HG02973 (cell line): Measurements from ENCODE around the gene SON.
"Not testable (repeated sequence)": the region's sequence is repeated elsewhere in the genome, so short reads cannot be mapped to it uniquely, and the experiment has no call there.

ENCODE experiments used
- ATAC-seq: cut with Tn5 transposase; IDR thresholded peaks from one replicate; pipeline ENCODE4 v1.9.1; 2021; ENCODE audit warnings: moderate library complexity; ENCODE audit not compliant: unreplicated experiment

The SON gene

GRCh38 chr21:33542640-33543504, at the start of gene SON:
Gene SON, plus strand, starts transcription at chr21:33543038. Its CDS starts 55 bp downstream, at chr21:33543093.
- ATAC-seq, result peak; percentile 91

- ATAC-seq, result no peak
These were observed 49.1 kb upstream of the SON start for GRCh38 chr21:33493756-33494155.

- no peak for ATAC-seq
These were observed 47.1 kb upstream of the SON start for GRCh38 chr21:33495743-33496142.

GRCh38 chr21:33496345-33496744, 46.5 kb upstream of the SON start:
- no peak for ATAC-seq

- no peak for ATAC-seq
These were observed 37.0 kb upstream of the SON start for GRCh38 chr21:33505833-33506232.

- ATAC-seq, result not testable (repeated sequence)
These were observed 35.8 kb upstream of the SON start for GRCh38 chr21:33507003-33507402.

GRCh38 chr21:33510826-33511225, 32.0 kb upstream of the SON start:
- no peak for ATAC-seq

- ATAC-seq, result no peak
These were observed 31.2 kb upstream of the SON start for GRCh38 chr21:33511639-33512038.

GRCh38 chr21:33512481-33512880, 30.4 kb upstream of the SON start:
- no peak for ATAC-seq

- ATAC-seq, result no peak
These were observed 28.6 kb upstream of the SON start for GRCh38 chr21:33514229-33514628.

- no peak for ATAC-seq
These were observed 23.9 kb upstream of the SON start for GRCh38 chr21:33518899-33519298.

- ATAC-seq, result no peak
These were observed 20.4 kb upstream of the SON start for GRCh38 chr21:33522297-33522952.

- ATAC-seq, result no peak
These were observed 19.9 kb upstream of the SON start for GRCh38 chr21:33522953-33523349.

GRCh38 chr21:33531007-33531406, 11.8 kb upstream of the SON start:
- ATAC-seq, result no peak

- ATAC-seq, result no peak
These were observed 5.6 kb upstream of the SON start for GRCh38 chr21:33537212-33537611.

- ATAC-seq, result no peak
These were observed 3.2 kb upstream of the SON start for GRCh38 chr21:33539616-33540015.

- ATAC-seq, result no peak
These were observed 2.1 kb upstream of the SON start for GRCh38 chr21:33540711-33541104.

- no peak for ATAC-seq
These were observed 1.6 kb upstream of the SON start for GRCh38 chr21:33541105-33541711.

- peak; percentile 46 for ATAC-seq
These were observed 840 bp upstream of the SON start, which contains the start of gene GART for GRCh38 chr21:33541756-33542639. Gene GART, minus strand, starts transcription at chr21:33542117. Its CDS starts 2,802 bp downstream, at chr21:33539315.

GRCh38 chr21:33543505-33544129, 779 bp downstream of the SON start:
- ATAC-seq, result no peak
